B cell (primary cell): ENCODE data around the gene CCDC85B.

Experiments
- CTCF ChIP-seq: fragments of 200-600 bp; IDR thresholded peaks from one replicate; pipeline ENCODE4 v1.8.0; 2022; ENCODE audit warnings: antibody characterized with exemption, mild to moderate bottlenecking
- EZH2 ChIP-seq: IDR thresholded peaks from 2 replicates; pipeline ENCODE4 v1.6.1; 2012; ENCODE audit warnings: borderline replicate concordance, low read depth, mild to moderate bottlenecking, moderate library complexity, low read length; ENCODE audit not compliant: insufficient read depth, poor library complexity, severe bottlenecking

GRCh38 chr11:65842144-65842543, 48.3 kb upstream of the CCDC85B start:
- TF ChIP-seq CTCF (no peak), EZH2 (no peak)
